Astrocyte (in vitro differentiated cells and primary cell): Measurements from ENCODE around the gene C2CD5. TPM values are rescaled to one million over a fixed set of nuclear protein-coding genes. Genes with fewer than 3 reads are reported as not detected.

Source experiments
- DNase-seq: peaks from one replicate; pipeline ENCODE4 v3.0.0-alpha.2; 2010; ENCODE audit warnings: low read depth
- FAIRE-seq: peaks from 2 replicates; lab custom pipeline; 2011; peaks lifted over from hg19 to GRCh38; lab: Jason Lieb, UNC
- H2AFZ ChIP-seq: 2 replicates; pipeline ENCODE4 v1.6.0; 2012; ENCODE audit warnings: low read depth, low read length, inconsistent platforms
- H3K27ac ChIP-seq: 2 replicates; pipeline ENCODE4 v1.5.1; 2011; ENCODE audit warnings: low read depth, low read length, inconsistent platforms
- H3K27me3 ChIP-seq: 2 replicates; pipeline ENCODE4 v1.6.0; 2011; ENCODE audit warnings: low read length, inconsistent platforms; ENCODE audit not compliant: insufficient read depth
- H3K36me3 ChIP-seq: 2 replicates; pipeline ENCODE4 v1.5.1; 2011; ENCODE audit warnings: low read length, inconsistent platforms; ENCODE audit not compliant: insufficient read depth
- H3K4me1 ChIP-seq: 2 replicates; pipeline ENCODE4 v1.5.1; 2011; ENCODE audit warnings: low read length, inconsistent platforms; ENCODE audit not compliant: insufficient read depth
- H3K4me2 ChIP-seq: 2 replicates; pipeline ENCODE4 v1.6.0; 2012; ENCODE audit warnings: low read length, inconsistent platforms
- H3K4me3 ChIP-seq: 2 replicates; pipeline ENCODE4 v1.5.1; 2011; ENCODE audit warnings: low read depth, mild to moderate bottlenecking, low read length, inconsistent platforms; ENCODE audit not compliant: insufficient read depth
- H3K79me2 ChIP-seq: 2 replicates; pipeline ENCODE4 v1.6.0; 2012; ENCODE audit warnings: mild to moderate bottlenecking, low read length, inconsistent platforms; ENCODE audit not compliant: insufficient read depth
- H3K9ac ChIP-seq: 2 replicates; pipeline ENCODE4 v1.6.0; 2012; ENCODE audit warnings: mild to moderate bottlenecking, low read length, inconsistent platforms
- H3K9me3 ChIP-seq: 2 replicates; pipeline ENCODE4 v1.5.1; 2012; ENCODE audit warnings: low read depth, mild to moderate bottlenecking, low read length, inconsistent platforms; ENCODE audit not compliant: insufficient read depth
- H4K20me1 ChIP-seq: 2 replicates; pipeline ENCODE4 v1.6.0; 2012; ENCODE audit warnings: low read length, inconsistent platforms; ENCODE audit not compliant: insufficient read depth
- H3K27ac Mint-ChIP-seq: one replicate; pipeline ENCODE4 v1.8.0; 2021; ENCODE audit warnings: mild to moderate bottlenecking, mixed read lengths; ENCODE audit not compliant: unreplicated experiment
- H3K27me3 Mint-ChIP-seq: one replicate; pipeline ENCODE4 v1.8.0; 2021; ENCODE audit warnings: low read depth, mixed read lengths; ENCODE audit not compliant: unreplicated experiment
- H3K36me3 Mint-ChIP-seq: one replicate; pipeline ENCODE4 v1.8.0; 2021; ENCODE audit warnings: low read depth, mixed read lengths; ENCODE audit not compliant: unreplicated experiment
- H3K4me1 Mint-ChIP-seq: one replicate; pipeline ENCODE4 v1.8.0; 2021; ENCODE audit warnings: low read depth, mixed read lengths; ENCODE audit not compliant: unreplicated experiment
- H3K4me3 Mint-ChIP-seq: one replicate; pipeline ENCODE4 v1.8.0; 2021; ENCODE audit warnings: mild to moderate bottlenecking, moderate library complexity, mixed read lengths; ENCODE audit not compliant: unreplicated experiment
- H3K9me3 Mint-ChIP-seq: one replicate; pipeline ENCODE4 v1.8.0; 2021; ENCODE audit warnings: mild to moderate bottlenecking, mixed read lengths; ENCODE audit not compliant: unreplicated experiment
- CTCF ChIP-seq: IDR thresholded peaks from 2 replicates; pipeline ENCODE4 v1.5.1; 2011; ENCODE audit warnings: low read depth, mild to moderate bottlenecking, inconsistent platforms, low read length, moderate library complexity; ENCODE audit not compliant: insufficient read depth
- EZH2 ChIP-seq: IDR thresholded peaks from 2 replicates; pipeline ENCODE4 v1.6.1; 2012; ENCODE audit warnings: mild to moderate bottlenecking, low read length, inconsistent platforms; ENCODE audit not compliant: insufficient read depth
- total RNA-seq: library from RNA; stranded (reverse); gene quantifications from 2 replicates; pipeline ENCODE4 v1.2.1, GENCODE V29; 2021

C2CD5 gene
- total RNA-seq, 1 donor from 2014 or later, result 14.7 TPM

- Mint-ChIP-seq H3K36me3 (no peaks in the 10 kb centered on the region), H3K27me3 (no peaks in the 10 kb centered on the region), H3K4me3 (peak overlapping the region; percentile 1), H3K9me3 (no peaks in the 10 kb centered on the region), H3K27ac (no peak overlapping the region), H3K4me1 (peaks cover 21% of the 10 kb centered on the region)
- DNase-seq, result no peak
- Histone ChIP-seq H3K79me2 (peaks cover 15% of the 10 kb centered on the region), H3K4me3 (no peak overlapping the region), H3K36me3 (no peaks in the 10 kb centered on the region), H3K4me1 (peaks cover 5% of the 10 kb centered on the region), H2AFZ (no peak overlapping the region), H3K27me3 (no peaks in the 10 kb centered on the region), H3K4me2 (no peak overlapping the region), H3K27ac (no peak overlapping the region), H4K20me1 (no peaks in the 10 kb centered on the region), H3K9me3 (no peaks in the 10 kb centered on the region), H3K9ac (no peak overlapping the region)
- TF ChIP-seq CTCF (no peak), EZH2 (no peak)
- FAIRE-seq, result no peak
Measured at GRCh38 chr12:22541496-22542155, 2.7 kb downstream of the C2CD5 start.

- peaks cover 5% of the 10 kb centered on the region for H3K4me1 ChIP-seq
- TF ChIP-seq EZH2 (no peak), CTCF (no peak)
- Mint-ChIP-seq H3K27me3 (no peaks in the 10 kb centered on the region), H3K4me1 (peaks cover 21% of the 10 kb centered on the region), H3K4me3 (no peak overlapping the region), H3K27ac (no peak overlapping the region), H3K9me3 (no peaks in the 10 kb centered on the region), H3K36me3 (peaks cover 1% of the 10 kb centered on the region)
- FAIRE-seq (no peak), DNase-seq (no peak)
- no peaks in the 10 kb centered on the region for H3K36me3 ChIP-seq
- no peaks in the 10 kb centered on the region for H3K9me3 ChIP-seq
- peaks cover 15% of the 10 kb centered on the region for H3K79me2 ChIP-seq
- H4K20me1 ChIP-seq, result no peaks in the 10 kb centered on the region
- H3K4me3 ChIP-seq, result no peak overlapping the region
- no peak overlapping the region for H3K9ac ChIP-seq
- H2AFZ ChIP-seq, result no peak overlapping the region
- no peak overlapping the region for H3K27ac ChIP-seq
- no peak overlapping the region for H3K4me2 ChIP-seq
- H3K27me3 ChIP-seq, result no peaks in the 10 kb centered on the region
Measured at GRCh38 chr12:22539055-22539454, 5.3 kb downstream of the C2CD5 start.

DNA sequence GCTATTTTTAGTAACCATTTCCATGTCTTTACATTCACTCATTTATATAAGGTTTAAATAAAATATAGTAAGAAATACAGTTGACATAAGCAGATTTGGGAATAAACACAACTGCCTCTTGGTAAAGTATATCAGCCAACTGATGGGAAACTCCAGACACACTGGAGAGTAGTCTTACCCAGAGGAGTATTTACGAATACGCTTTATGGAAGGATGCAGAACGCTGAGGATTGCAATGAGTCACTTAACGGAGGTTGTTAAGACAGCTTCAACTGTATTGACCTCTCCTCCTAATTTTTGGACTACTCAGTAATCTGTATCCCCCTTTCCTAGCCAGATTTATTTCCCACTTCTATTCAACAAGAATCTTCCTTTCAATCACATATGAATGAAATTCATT is 6.0 kb downstream of the C2CD5 start:
- H3K4me1 Mint-ChIP-seq, result peaks cover 19% of the 10 kb centered on the region
- DNase-seq (peak; percentile 22), FAIRE-seq (no peak)
- Histone ChIP-seq H3K9ac (no peak overlapping the region), H3K9me3 (no peaks in the 10 kb centered on the region), H3K4me1 (peaks cover 3% of the 10 kb centered on the region), H4K20me1 (no peaks in the 10 kb centered on the region), H2AFZ (no peak overlapping the region), H3K27me3 (no peaks in the 10 kb centered on the region), H3K36me3 (peaks cover 3% of the 10 kb centered on the region), H3K4me3 (no peak overlapping the region), H3K27ac (no peak overlapping the region), H3K79me2 (peaks cover 10% of the 10 kb centered on the region), H3K4me2 (no peak overlapping the region)
- no peak overlapping the region for H3K4me3 Mint-ChIP-seq
- no peak overlapping the region for H3K27ac Mint-ChIP-seq
- peaks cover 5% of the 10 kb centered on the region for H3K36me3 Mint-ChIP-seq
- no peaks in the 10 kb centered on the region for H3K27me3 Mint-ChIP-seq
- no peaks in the 10 kb centered on the region for H3K9me3 Mint-ChIP-seq
- TF ChIP-seq EZH2, result no peak
- no peak for TF ChIP-seq CTCF
